Uterus (tissue), 4 donors: ENCODE data around the gene ZNF581. TPM values are rescaled to one million over a fixed set of nuclear protein-coding genes. Genes with fewer than 3 reads are reported as not detected.

Source experiments
- DNase-seq, 2 donors: peaks; one replicate each; pipeline ENCODE4 v3.0.0-alpha.2; 2019 to 2020
- H3K27ac ChIP-seq, 2 donors: fragments of 200-600 bp; sonication (generic); 1 replicate in 1 of 2; 2 replicates in 1 of 2; pipeline ENCODE4 v1.5.1; 2016 to 2018
- H3K27me3 ChIP-seq, 2 donors: fragments of 200-600 bp; sonication (generic); one replicate each; pipeline ENCODE4 v1.5.1; 2018 to 2019; ENCODE audit warnings: control low read depth in 1 of 2
- H3K36me3 ChIP-seq, 2 donors: fragments of 200-600 bp; sonication (generic); one replicate each; pipeline ENCODE4 v1.5.1; 2019; ENCODE audit warnings: control low read depth in 1 of 2
- H3K4me1 ChIP-seq, 2 donors: fragments of 200-600 bp; sonication (generic); one replicate each; pipeline ENCODE4 v1.5.1; 2018 to 2019; ENCODE audit warnings: control low read depth in 1 of 2
- H3K4me3 ChIP-seq, 2 donors: fragments of 200-600 bp; sonication (generic); 1 replicate in 1 of 2; 2 replicates in 1 of 2; pipeline ENCODE4 v1.5.1; 2018 to 2019; ENCODE audit warnings: mild to moderate bottlenecking in 1 of 2
- H3K9me3 ChIP-seq, 2 donors: fragments of 200-600 bp; sonication (generic); one replicate each; pipeline ENCODE4 v1.5.1; 2019; ENCODE audit warnings: control low read depth in 1 of 2
- CTCF ChIP-seq, 4 experiments: fragments of 200-600 bp in 2 of 4; fragments of 450-650 bp in 2 of 4; sonication (generic) in 2 of 4; IDR thresholded peaks; one replicate each; pipeline ENCODE4 v1.5.1; 2016 to 2019; ENCODE audit warnings: antibody characterized with exemption in 4 of 4, mild to moderate bottlenecking in 2 of 4, moderate library complexity in 1 of 4
- POLR2A ChIP-seq, 2 donors: fragments of 450-650 bp; IDR thresholded peaks; one replicate each; pipeline ENCODE4 v1.6.1; 2016; ENCODE audit warnings: antibody characterized with exemption in 2 of 2, mild to moderate bottlenecking in 1 of 2, moderate library complexity in 1 of 2
- intact Hi-C: fragments of 100-400 bp; cut with DNase I; formaldehyde crosslinking; loops from one replicate; pipeline ENCODE4 v1.15.1; 2023; ENCODE audit warnings: low total_unique reads
- total RNA-seq, 4 donors: library from RNA; depleted of rRNA in 3 of 4; stranded (reverse); fragments of >200 nt in 3 of 4; gene quantifications; one replicate each; pipeline versions ENCODE4 v1.1.0 to v1.2.4, GENCODE V29; 2014 to 2023
- donor health status: DM: yes; HTN: yes; CAD: no.

The ZNF581 gene
- total RNA-seq, 4 donors from 2014 or later = 2.8 to 30.3 (median 12.8) TPM

GRCh38 chr19:55605207-55605636, 38.2 kb upstream of the ZNF581 start:
- Histone ChIP-seq H3K4me1 (peaks cover 0 to 12% of the 10 kb centered on the region in 2 donors), H3K27me3 (no peaks in the 10 kb centered on the region), H3K9me3 (no peaks in the 10 kb centered on the region), H3K27ac (peak overlapping the region; percentile 94 to 98), H3K4me3 (peak overlapping the region; percentile 76 to 87), H3K36me3 (no peaks in the 10 kb centered on the region)
- intact Hi-C loops = loop anchor here (10.0 kb wide), 1 partner anchor 90 kb away; no protein-coding TSS in a partner anchor
- DNase-seq = peak; percentile 98
- TF ChIP-seq CTCF (IDR thresholded peaks at IDR 0.05) (no peak), POLR2A (IDR thresholded peaks at IDR 0.05) (peak in 1 of 2 donors; percentile 32)

GRCh38 chr19:55605637-55606470, 37.6 kb upstream of the ZNF581 start, which contains the start of gene ZNF865:
ZNF865 (plus strand) TSS chr19:55605647; CDS start chr19:55613619, 7,972 bp downstream.
- DNase-seq = peak; percentile 69 to 75
- no peak for TF ChIP-seq POLR2A (IDR thresholded peaks at IDR 0.05)
- peak; percentile 54 to 70 (median 62) for TF ChIP-seq CTCF (IDR thresholded peaks at IDR 0.05)
- Histone ChIP-seq H3K36me3 (no peaks in the 10 kb centered on the region), H3K4me1 (peaks cover 0 to 10% of the 10 kb centered on the region in 2 donors), H3K27ac (peak within 1 kb of the TSS; percentile 94 to 98), H3K9me3 (no peaks in the 10 kb centered on the region), H3K27me3 (no peaks in the 10 kb centered on the region), H3K4me3 (peak within 1 kb of the TSS; percentile 76 to 87)
- intact Hi-C loops = loop anchor here (10.0 kb wide), 1 partner anchor 91 kb away; no protein-coding TSS in a partner anchor

DNA sequence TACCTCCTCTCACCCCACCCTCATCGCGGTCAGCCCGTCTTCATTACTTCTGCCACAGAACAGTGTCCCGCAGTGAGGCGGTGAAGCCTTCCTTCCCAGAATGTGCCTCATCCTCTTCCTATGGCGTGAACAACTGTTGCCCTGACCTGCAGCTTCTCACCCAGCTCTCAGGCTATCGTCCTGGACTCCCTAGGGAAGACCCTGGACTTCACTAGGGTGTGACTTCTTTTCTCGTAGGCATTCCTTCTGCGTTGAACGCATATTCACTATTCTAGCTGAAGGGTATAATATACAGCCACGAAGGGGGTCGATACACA, 37.0 kb upstream of the ZNF581 start:
- H3K9me3 ChIP-seq = no peaks in the 10 kb centered on the region
- TF ChIP-seq POLR2A (IDR thresholded peaks at IDR 0.05) (no peak), CTCF (IDR thresholded peaks at IDR 0.05) (no peak)
- peak overlapping the region; percentile 76 to 87 for H3K4me3 ChIP-seq
- peaks cover 0 to 6% of the 10 kb centered on the region in 2 donors for H3K4me1 ChIP-seq
- no peak for DNase-seq
- H3K27me3 ChIP-seq = no peaks in the 10 kb centered on the region
- intact Hi-C loops = loop anchor here (10.0 kb wide), 1 partner anchor 92 kb away; no protein-coding TSS in a partner anchor
- peak overlapping the region; percentile 94 to 98 for H3K27ac ChIP-seq
- no peaks in the 10 kb centered on the region for H3K36me3 ChIP-seq

DNA sequence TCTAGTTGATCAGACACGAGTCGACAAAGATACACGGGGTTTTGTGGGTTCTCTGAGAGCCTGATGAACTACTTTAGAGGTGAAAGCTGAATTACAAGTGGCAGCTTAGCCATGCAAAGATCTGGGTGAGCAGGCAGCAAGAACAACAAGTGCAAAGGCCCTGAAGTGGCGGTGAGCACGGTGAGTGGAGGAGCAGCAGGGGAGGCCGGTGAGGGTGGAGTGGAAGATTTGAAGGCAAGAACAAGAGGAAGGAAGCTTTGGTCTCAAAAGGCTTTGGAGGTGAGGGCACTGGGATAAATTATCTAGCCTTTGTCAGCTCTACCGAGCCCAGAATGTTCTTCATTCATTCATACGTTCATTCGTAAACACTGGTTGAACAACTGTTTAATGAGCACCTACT, 36.6 kb upstream of the ZNF581 start:
- no peak for DNase-seq
- Histone ChIP-seq H3K27ac (peak overlapping the region; percentile 94 to 98), H3K36me3 (no peaks in the 10 kb centered on the region), H3K4me1 (peaks cover 0 to 6% of the 10 kb centered on the region in 2 donors), H3K9me3 (no peaks in the 10 kb centered on the region), H3K27me3 (no peaks in the 10 kb centered on the region), H3K4me3 (no peak overlapping the region)
- intact Hi-C loops = loop anchor here (10.0 kb wide), 1 partner anchor 92 kb away; no protein-coding TSS in a partner anchor
- TF ChIP-seq POLR2A (IDR thresholded peaks at IDR 0.05) (no peak), CTCF (IDR thresholded peaks at IDR 0.05) (no peak)

- TF ChIP-seq POLR2A (IDR thresholded peaks at IDR 0.05) = no peak
- no peak for TF ChIP-seq CTCF (IDR thresholded peaks at IDR 0.05)
- intact Hi-C loops = loop anchor here (10.0 kb wide), 1 partner anchor 95 kb away; no protein-coding TSS in a partner anchor
- H3K27me3 ChIP-seq = no peaks in the 10 kb centered on the region
- H3K4me1 ChIP-seq = peaks cover 0 to 5% of the 10 kb centered on the region in 2 donors
- no peak overlapping the region for H3K4me3 ChIP-seq
- no peak overlapping the region for H3K27ac ChIP-seq
- no peaks in the 10 kb centered on the region for H3K9me3 ChIP-seq
- no peak for DNase-seq
- H3K36me3 ChIP-seq = no peaks in the 10 kb centered on the region
Measured at GRCh38 chr19:55609326-55609725, 34.1 kb upstream of the ZNF581 start.
